ENCODE data around the gene HBQ1.

HBQ1 gene

DNA sequence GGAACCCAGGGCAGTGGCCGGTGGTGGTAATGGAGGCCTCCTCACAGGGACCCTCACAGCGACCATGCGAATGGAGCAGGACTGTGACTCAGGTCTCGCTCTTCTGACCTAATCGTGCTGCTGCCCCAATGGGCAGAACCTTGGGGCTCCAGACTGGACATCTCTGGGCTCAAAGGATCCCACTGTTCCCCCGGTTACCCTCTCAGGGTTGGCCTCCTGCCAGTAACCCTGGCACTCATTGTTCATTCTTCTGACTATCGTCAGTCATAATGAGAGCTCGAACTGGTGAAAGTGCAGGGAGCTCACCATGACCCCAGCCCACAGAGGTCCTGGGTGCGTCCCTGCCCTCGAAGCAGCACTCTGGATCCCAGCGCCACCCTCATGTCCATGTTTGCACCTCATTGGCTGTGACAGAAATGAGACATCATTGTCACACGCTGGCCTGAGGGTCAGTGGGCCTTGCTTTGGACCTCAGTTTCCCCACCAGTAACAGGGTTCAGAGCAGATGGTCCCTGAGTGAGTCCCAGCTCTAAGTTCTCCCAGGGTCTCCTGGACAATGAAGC is 37.8 kb upstream of the HBQ1 start:
- TF ChIP-seq, protein P1, sequence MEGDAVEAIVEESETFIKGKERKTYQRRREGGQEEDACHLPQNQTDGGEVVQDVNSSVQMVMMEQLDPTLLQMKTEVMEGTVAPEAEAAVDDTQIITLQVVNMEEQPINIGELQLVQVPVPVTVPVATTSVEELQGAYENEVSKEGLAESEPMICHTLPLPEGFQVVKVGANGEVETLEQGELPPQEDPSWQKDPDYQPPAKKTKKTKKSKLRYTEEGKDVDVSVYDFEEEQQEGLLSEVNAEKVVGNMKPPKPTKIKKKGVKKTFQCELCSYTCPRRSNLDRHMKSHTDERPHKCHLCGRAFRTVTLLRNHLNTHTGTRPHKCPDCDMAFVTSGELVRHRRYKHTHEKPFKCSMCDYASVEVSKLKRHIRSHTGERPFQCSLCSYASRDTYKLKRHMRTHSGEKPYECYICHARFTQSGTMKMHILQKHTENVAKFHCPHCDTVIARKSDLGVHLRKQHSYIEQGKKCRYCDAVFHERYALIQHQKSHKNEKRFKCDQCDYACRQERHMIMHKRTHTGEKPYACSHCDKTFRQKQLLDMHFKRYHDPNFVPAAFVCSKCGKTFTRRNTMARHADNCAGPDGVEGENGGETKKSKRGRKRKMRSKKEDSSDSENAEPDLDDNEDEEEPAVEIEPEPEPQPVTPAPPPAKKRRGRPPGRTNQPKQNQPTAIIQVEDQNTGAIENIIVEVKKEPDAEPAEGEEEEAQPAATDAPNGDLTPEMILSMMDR (IDR thresholded peaks at IDR 0.05; ENCODE audit: control insufficient read depth, extremely low read depth, insufficient read depth): no peak

DNA sequence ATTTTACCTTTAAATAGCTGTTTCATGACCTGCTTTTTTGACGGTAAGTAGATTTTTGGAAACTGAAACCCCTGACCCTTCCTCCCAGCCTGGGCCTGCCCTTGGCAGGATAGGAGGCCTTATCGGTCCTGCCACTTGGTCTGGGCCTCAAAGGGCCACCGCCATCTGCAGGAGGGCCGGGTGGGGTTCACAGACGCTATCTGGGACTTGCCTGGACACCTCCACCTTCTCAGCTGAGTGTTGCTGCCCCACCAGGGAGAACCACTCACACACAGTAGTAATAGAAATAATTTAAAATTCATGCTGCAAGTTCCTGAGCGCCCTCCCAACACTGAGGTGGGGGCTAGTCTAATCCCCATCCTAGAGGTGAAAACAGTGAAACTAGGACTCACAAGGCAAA is 37.2 kb upstream of the HBQ1 start:
- H3K4me3 ChIP-seq (ENCODE audit: low read depth, low read length): no peak overlapping the region
- DNase-seq (ENCODE audit: low read depth): no peak
- TF ChIP-seq, protein P1 (IDR thresholded peaks at IDR 0.05; ENCODE audit: control insufficient read depth, extremely low read depth, insufficient read depth): no peak

More for the DNA sequence above, 37.8 kb upstream of the HBQ1 start:
- H3K4me3 ChIP-seq (ENCODE audit: low read depth, low read length): no peak overlapping the region
- no peak for DNase-seq (ENCODE audit: low read depth)

DNA sequence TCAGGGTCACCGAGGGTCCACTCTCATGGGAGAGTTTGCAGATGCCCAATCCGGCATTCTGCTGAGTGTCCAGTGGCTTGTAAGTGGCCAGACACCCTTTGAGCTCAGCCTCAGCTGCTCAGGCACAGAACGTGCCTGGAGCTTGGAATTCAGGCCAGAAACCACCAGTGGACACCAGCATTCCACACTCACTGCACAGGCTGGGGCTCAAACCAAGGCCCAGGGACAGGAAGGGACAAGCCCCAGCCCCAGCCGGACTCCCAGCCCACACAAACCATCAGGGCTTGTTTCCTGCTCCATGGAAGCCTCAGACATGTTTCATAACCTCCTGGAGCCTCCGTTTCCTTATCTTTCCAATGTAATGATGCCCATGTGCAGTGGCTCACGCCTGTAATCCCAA is 36.8 kb upstream of the HBQ1 start:
- no peak overlapping the region for H3K4me3 ChIP-seq (ENCODE audit: low read depth, low read length)
- DNase-seq (ENCODE audit: low read depth): no peak
- TF ChIP-seq, protein P1 (IDR thresholded peaks at IDR 0.05; ENCODE audit: control insufficient read depth, extremely low read depth, insufficient read depth): no peak

DNA sequence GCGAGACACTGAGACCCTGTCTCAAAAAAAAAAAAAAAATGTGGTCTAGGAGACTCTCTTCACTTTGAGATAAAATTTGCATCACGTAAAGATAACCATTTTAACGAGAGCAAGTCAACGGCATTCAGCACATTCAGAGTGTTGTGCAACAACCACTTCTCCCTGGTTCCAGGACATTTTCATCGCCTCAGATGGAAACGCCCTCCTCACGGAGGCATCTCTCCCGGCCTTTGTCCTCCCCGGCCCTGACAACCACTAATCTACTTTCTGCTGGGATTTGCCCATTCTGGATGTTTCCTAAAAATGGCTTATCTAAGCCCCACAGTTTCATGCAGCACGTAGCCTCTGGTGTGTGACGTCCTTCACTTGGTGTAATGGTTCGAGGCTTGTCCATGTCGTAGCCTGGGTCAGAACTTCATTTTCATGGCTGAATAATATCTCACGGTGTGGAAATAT is 35.4 kb upstream of the HBQ1 start:
- TF ChIP-seq, protein P1 (IDR thresholded peaks at IDR 0.05; ENCODE audit: control insufficient read depth, extremely low read depth, insufficient read depth): no peak
- no peak overlapping the region for H3K4me3 ChIP-seq (ENCODE audit: low read depth, low read length)
- no peak for DNase-seq (ENCODE audit: low read depth)

DNA sequence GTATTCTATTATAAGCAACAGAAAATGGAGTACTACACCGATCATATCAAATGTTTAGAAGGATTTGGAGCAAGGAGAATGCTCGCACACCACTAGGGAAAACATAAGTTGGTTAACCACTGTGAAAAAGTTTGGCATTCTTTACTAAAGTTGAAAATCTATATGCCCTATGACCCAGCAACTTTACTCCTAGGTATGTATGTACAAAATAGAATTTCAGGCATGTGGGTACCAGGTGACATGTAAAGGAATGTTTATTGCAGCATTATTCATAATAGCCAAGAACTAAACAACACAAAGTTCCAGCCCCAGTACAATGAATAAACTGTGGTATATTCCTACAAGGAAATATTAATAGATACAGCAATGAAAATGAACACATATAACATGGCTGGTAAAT is 33.6 kb upstream of the HBQ1 start:
- DNase-seq (ENCODE audit: low read depth): no peak
- TF ChIP-seq, protein P1 (IDR thresholded peaks at IDR 0.05; ENCODE audit: control insufficient read depth, extremely low read depth, insufficient read depth): no peak
- no peak overlapping the region for H3K4me3 ChIP-seq (ENCODE audit: low read depth, low read length)

DNA sequence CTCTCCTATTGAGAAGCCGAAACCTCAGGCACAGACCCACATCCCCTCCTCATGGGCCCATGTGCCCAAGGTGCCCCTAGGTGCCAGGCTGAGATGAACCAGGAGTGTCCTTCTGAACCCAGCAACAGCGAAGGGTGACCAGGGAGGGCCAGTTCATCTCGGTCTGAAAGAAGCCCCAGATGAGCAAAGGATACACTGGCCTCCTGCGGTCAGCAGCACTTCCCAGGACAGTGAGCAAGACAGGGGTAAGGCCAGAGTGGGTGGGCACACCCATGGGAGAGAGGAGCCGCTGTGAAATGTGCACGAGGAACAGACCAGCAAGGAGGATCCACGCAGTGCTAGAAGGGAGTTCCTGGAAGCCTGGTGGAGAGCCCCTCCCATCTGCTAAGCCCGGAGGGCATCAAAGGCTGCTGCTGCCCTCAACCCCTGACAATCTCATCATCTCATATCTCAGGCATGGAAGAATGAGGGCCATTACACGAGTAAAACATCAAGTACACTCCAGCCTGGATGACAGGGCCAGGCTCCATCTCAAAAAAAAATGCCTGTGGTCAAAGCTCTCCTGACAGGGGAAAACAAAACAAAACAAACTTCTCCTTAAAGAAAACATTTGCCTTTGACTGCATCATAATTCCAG is 31.1 kb upstream of the HBQ1 start:
- no peak for DNase-seq (ENCODE audit: low read depth)
- no peak overlapping the region for H3K4me3 ChIP-seq (ENCODE audit: low read depth, low read length)
- TF ChIP-seq, protein P1 (IDR thresholded peaks at IDR 0.05; ENCODE audit: control insufficient read depth, extremely low read depth, insufficient read depth): no peak

Data from LNCaP clone FGC (cell line).